Measurements from ENCODE around the gene FKBP11. TPM values are rescaled to one million over a fixed set of nuclear protein-coding genes. Genes with fewer than 3 reads are reported as not detected.

FKBP11 gene
- total RNA-seq, 6 experiments from 2014 or later: 34.9 to 59.5 (median 52.5) TPM

DNA sequence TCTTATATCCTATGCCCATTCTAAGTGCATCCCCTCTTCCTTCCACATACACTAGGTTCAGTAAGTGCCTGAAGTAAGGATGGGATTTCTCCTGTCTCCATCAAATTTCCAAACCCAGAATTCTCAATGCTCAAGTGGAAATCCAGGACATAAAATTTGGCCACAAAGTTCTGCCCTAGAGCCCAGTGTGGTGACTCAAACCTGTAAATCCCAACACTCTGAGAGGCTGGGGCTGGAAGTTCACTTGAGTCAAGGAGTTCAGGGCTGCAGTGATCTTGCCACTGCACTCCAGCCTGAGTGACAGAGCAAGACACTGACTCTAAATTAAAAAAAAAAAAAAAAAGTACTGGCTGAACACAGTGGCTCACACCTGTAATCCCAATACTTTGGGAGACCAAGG, 36.5 kb upstream of the FKBP11 start:
- no peak overlapping the region for H3K4me3 ChIP-seq
- no peaks in the 10 kb centered on the region for H3K36me3 ChIP-seq
- TF ChIP-seq, protein P1, sequence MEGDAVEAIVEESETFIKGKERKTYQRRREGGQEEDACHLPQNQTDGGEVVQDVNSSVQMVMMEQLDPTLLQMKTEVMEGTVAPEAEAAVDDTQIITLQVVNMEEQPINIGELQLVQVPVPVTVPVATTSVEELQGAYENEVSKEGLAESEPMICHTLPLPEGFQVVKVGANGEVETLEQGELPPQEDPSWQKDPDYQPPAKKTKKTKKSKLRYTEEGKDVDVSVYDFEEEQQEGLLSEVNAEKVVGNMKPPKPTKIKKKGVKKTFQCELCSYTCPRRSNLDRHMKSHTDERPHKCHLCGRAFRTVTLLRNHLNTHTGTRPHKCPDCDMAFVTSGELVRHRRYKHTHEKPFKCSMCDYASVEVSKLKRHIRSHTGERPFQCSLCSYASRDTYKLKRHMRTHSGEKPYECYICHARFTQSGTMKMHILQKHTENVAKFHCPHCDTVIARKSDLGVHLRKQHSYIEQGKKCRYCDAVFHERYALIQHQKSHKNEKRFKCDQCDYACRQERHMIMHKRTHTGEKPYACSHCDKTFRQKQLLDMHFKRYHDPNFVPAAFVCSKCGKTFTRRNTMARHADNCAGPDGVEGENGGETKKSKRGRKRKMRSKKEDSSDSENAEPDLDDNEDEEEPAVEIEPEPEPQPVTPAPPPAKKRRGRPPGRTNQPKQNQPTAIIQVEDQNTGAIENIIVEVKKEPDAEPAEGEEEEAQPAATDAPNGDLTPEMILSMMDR (IDR thresholded peaks at IDR 0.05): no peak
- TF ChIP-seq POLR2A (IDR thresholded peaks at IDR 0.05): no peak
- H3K4me1 ChIP-seq: no peaks in the 10 kb centered on the region
- intact Hi-C loops (cut with DNase I): no loop called here
- H3K27me3 ChIP-seq: no peaks in the 10 kb centered on the region
- ATAC-seq: no peak
- DNase-seq: no peak
- no peak overlapping the region for H3K27ac ChIP-seq
- H3K9me3 ChIP-seq: no peaks in the 10 kb centered on the region

DNA sequence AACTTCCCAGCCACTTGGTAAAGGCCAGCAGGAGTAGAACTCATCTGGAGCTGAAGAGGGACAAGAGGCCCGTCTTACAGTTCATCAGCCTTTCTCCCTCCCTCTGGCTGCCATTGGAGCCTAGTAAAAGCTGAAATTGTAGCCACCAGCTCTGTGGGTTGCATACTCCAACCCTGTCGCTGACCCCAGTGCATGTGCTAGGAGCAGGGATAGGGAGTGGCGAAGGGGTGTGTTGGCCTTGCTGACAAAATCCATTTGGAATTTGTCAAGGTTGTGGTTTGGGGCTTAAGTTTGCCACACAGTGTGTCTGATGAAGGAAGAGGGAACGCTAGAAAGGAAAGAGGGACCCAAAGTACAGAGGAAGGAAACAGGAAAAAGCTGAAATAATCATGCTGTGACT, 36.0 kb upstream of the FKBP11 start:
- no peak for DNase-seq

GRCh38 chr12:48960834-48961233, 35.5 kb upstream of the FKBP11 start:
- ATAC-seq (no peak), DNase-seq (no peak)
- 28% methylated on average over 2 of the region's 3 CpGs for WGBS (ENCODE audit: insufficient coverage, low coverage, low lambda C conversion rate, missing lambda C conversion rate)
- Histone ChIP-seq H3K27ac (no peak overlapping the region), H3K4me1 (peaks cover 0 to 4% (median 0%) of the 10 kb centered on the region in 4 donors), H3K27me3 (no peaks in the 10 kb centered on the region), H3K36me3 (no peaks in the 10 kb centered on the region), H3K4me3 (no peak overlapping the region), H3K9me3 (no peaks in the 10 kb centered on the region)
- intact Hi-C loops (cut with DNase I): no loop called here
- TF ChIP-seq, protein P1 (IDR thresholded peaks at IDR 0.05): no peak

More for the DNA sequence above, 36.0 kb upstream of the FKBP11 start:
- Histone ChIP-seq H3K27ac (no peak overlapping the region), H3K4me1 (no peaks in the 10 kb centered on the region), H3K4me3 (no peak overlapping the region), H3K9me3 (no peaks in the 10 kb centered on the region), H3K36me3 (no peaks in the 10 kb centered on the region), H3K27me3 (no peaks in the 10 kb centered on the region)
- TF ChIP-seq, protein P1 (IDR thresholded peaks at IDR 0.05): no peak
- TF ChIP-seq POLR2A (IDR thresholded peaks at IDR 0.05): no peak
- 36% methylated on average over 3 of the region's 4 CpGs for whole genome bisulfite sequencing (ENCODE audit: insufficient coverage, low coverage, low lambda C conversion rate, missing lambda C conversion rate)
- no peak for ATAC-seq
- intact Hi-C loops (cut with DNase I): no loop called here

DNA sequence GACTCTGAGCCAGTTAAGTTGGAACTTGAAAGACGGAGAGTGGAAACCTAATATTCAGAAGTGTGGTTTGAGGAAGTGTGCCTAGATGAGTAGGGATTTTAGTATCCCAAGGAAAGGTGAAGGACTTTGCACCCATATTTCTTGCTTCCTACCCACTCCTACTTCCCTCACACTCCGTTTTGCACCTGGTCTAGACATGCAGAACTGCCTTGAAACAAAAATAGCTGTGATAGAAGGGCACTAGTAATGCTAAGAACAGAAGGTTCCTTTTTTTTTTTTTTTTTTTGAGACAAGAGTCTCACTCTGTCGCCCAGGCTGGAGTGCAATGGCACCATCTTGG, 32.7 kb upstream of the FKBP11 start:
- TF ChIP-seq, protein P1 (IDR thresholded peaks at IDR 0.05): no peak
- TF ChIP-seq POLR2A (IDR thresholded peaks at IDR 0.05): no peak
- DNase-seq: no peak
- Histone ChIP-seq H3K36me3 (peaks cover 0 to under 1% (median 0%) of the 10 kb centered on the region in 4 donors), H3K4me3 (peak overlapping the region; percentile 87 to 98 (median 94)), H3K4me1 (peaks cover 0 to 4% (median 0%) of the 10 kb centered on the region in 4 donors), H3K27me3 (no peaks in the 10 kb centered on the region), H3K27ac (no peak overlapping the region), H3K9me3 (no peaks in the 10 kb centered on the region)
- 12% methylated on average over 3 of the region's 3 CpGs for WGBS (ENCODE audit: insufficient coverage, low coverage, low lambda C conversion rate, missing lambda C conversion rate)
- ATAC-seq: no peak
- intact Hi-C loops (cut with DNase I): no loop called here
